IgD-negative memory B cell (primary cell): ENCODE measurements around the gene ICAM3. TPM values are rescaled to one million over a fixed set of nuclear protein-coding genes. Genes with fewer than 3 reads are reported as not detected.
A peak's percentile ranks its signal among the peaks of the same experiment; 100 is the strongest.

Source experiments
- H3K27ac Mint-ChIP-seq, 3 donors: one replicate each; pipeline ENCODE4 v1.8.0; 2020 to 2022; ENCODE audit warnings: mild to moderate bottlenecking in 3 of 3, mixed read lengths in 3 of 3, moderate library complexity in 1 of 3
- H3K27me3 Mint-ChIP-seq: one replicate; pipeline ENCODE4 v1.8.0; 2021; ENCODE audit warnings: mixed read lengths
- H3K36me3 Mint-ChIP-seq: one replicate; pipeline ENCODE4 v1.8.0; 2020; ENCODE audit warnings: mild to moderate bottlenecking, mixed read lengths
- H3K4me1 Mint-ChIP-seq, 3 donors: one replicate each; pipeline ENCODE4 v1.8.0; 2020 to 2022; ENCODE audit warnings: mixed read lengths in 3 of 3, mild to moderate bottlenecking in 1 of 3
- H3K4me3 Mint-ChIP-seq, 4 donors: one replicate each; pipeline ENCODE4 v1.8.0; 2020 to 2022; ENCODE audit warnings: mild to moderate bottlenecking in 4 of 4, mixed read lengths in 4 of 4, moderate library complexity in 3 of 4
- H3K9me3 Mint-ChIP-seq, 3 donors: one replicate each; pipeline ENCODE4 v1.8.0; 2020 to 2021; ENCODE audit warnings: mixed read lengths in 3 of 3, mild to moderate bottlenecking in 1 of 3
- polyA plus RNA-seq: library from polyadenylated mRNA; unstranded; fragments of 300-500 nt; fragmentation: Illumina TruSeq; gene quantifications from one replicate; pipeline ENCODE4 v1.2.3, GENCODE V29; 2021

The ICAM3 gene
- polyA plus RNA-seq, 1 donor from 2014 or later = 230 TPM

GRCh38 chr19:10317857-10318462 is 21.5 kb downstream of the ICAM3 start:
- Mint-ChIP-seq H3K27ac (no peak overlapping the region), H3K4me1 (peaks cover 4 to 13% (median 8%) of the 10 kb centered on the region in 3 donors), H3K9me3 (no peaks in the 10 kb centered on the region), H3K27me3 (no peaks in the 10 kb centered on the region), H3K36me3 (no peaks in the 10 kb centered on the region), H3K4me3 (peak overlapping the region in 1 of 4 donors; percentile 69)

GRCh38 chr19:10317045-10317856 is 22.2 kb downstream of the ICAM3 start:
- H3K4me1 Mint-ChIP-seq = peaks cover 4 to 13% (median 8%) of the 10 kb centered on the region in 3 donors
- H3K4me3 Mint-ChIP-seq = peak overlapping the region in 2 of 4 donors; percentile 43 to 52
- peak overlapping the region in 2 of 3 donors; percentile 27 to 53 for H3K27ac Mint-ChIP-seq
- H3K9me3 Mint-ChIP-seq = no peaks in the 10 kb centered on the region
- H3K27me3 Mint-ChIP-seq = no peaks in the 10 kb centered on the region
- no peaks in the 10 kb centered on the region for H3K36me3 Mint-ChIP-seq

GRCh38 chr19:10316229-10317044 is 23.0 kb downstream of the ICAM3 start:
- Mint-ChIP-seq H3K27me3 (no peaks in the 10 kb centered on the region), H3K9me3 (no peaks in the 10 kb centered on the region), H3K36me3 (no peaks in the 10 kb centered on the region), H3K27ac (peak overlapping the region; percentile 44 to 95 (median 94)), H3K4me1 (peaks cover 4 to 13% (median 8%) of the 10 kb centered on the region in 3 donors), H3K4me3 (peak overlapping the region; percentile 43 to 93 (median 70))

- Mint-ChIP-seq H3K27me3 (no peaks in the 10 kb centered on the region), H3K4me1 (peaks cover 4 to 13% (median 8%) of the 10 kb centered on the region in 3 donors), H3K36me3 (no peaks in the 10 kb centered on the region), H3K27ac (peak within 1 kb of the TSS; percentile 44 to 95 (median 94)), H3K4me3 (peak within 1 kb of the TSS; percentile 43 to 97 (median 90)), H3K9me3 (no peaks in the 10 kb centered on the region)
These were observed 23.8 kb downstream of the ICAM3 start, which contains the start of gene FDX2 for GRCh38 chr19:10315335-10316214. TSS of gene FDX2 (minus strand) at chr19:10316015. CDS start at chr19:10315996, 19 bp downstream.

- H3K4me1 Mint-ChIP-seq = peaks cover 0 to 2% (median under 1%) of the 10 kb centered on the region in 3 donors
- H3K27ac Mint-ChIP-seq = peak within 1 kb of the TSS in 1 of 3 donors; percentile 71
- H3K9me3 Mint-ChIP-seq = no peaks in the 10 kb centered on the region
- no peak within 1 kb of the TSS for H3K4me3 Mint-ChIP-seq
- H3K36me3 Mint-ChIP-seq = no peaks in the 10 kb centered on the region
- H3K27me3 Mint-ChIP-seq = no peaks in the 10 kb centered on the region
These were observed 30.0 kb downstream of the ICAM3 start, which contains the start of gene ZGLP1 for GRCh38 chr19:10309423-10309822. TSS of gene ZGLP1 (minus strand) at chr19:10309815.

GRCh38 chr19:10306327-10306726 is 33.1 kb downstream of the ICAM3 start:
- H3K36me3 Mint-ChIP-seq = no peaks in the 10 kb centered on the region
- no peaks in the 10 kb centered on the region for H3K9me3 Mint-ChIP-seq
- H3K27ac Mint-ChIP-seq = no peak overlapping the region
- H3K27me3 Mint-ChIP-seq = no peaks in the 10 kb centered on the region
- no peak overlapping the region for H3K4me3 Mint-ChIP-seq
- H3K4me1 Mint-ChIP-seq = peaks cover 0 to 1% (median 0%) of the 10 kb centered on the region in 3 donors

GRCh38 chr19:10305139-10305806 is 34.2 kb downstream of the ICAM3 start:
- Mint-ChIP-seq H3K4me1 (peaks cover 0 to 1% (median 0%) of the 10 kb centered on the region in 3 donors), H3K27me3 (no peaks in the 10 kb centered on the region), H3K27ac (no peak overlapping the region)

GRCh38 chr19:10299545-10300458 is 39.6 kb downstream of the ICAM3 start:
- Mint-ChIP-seq H3K9me3 (no peaks in the 10 kb centered on the region), H3K4me3 (no peak overlapping the region), H3K27ac (peak overlapping the region in 1 of 3 donors; percentile 71), H3K27me3 (peaks cover 8% of the 10 kb centered on the region), H3K4me1 (peaks cover 5 to 7% (median 6%) of the 10 kb centered on the region in 3 donors), H3K36me3 (no peaks in the 10 kb centered on the region)

More at GRCh38 chr19:10305139-10305806, 34.2 kb downstream of the ICAM3 start:
- Mint-ChIP-seq H3K9me3 (no peaks in the 10 kb centered on the region), H3K36me3 (no peaks in the 10 kb centered on the region), H3K4me3 (no peak overlapping the region)

- H3K9me3 Mint-ChIP-seq = peaks cover 0 to 7% (median 0%) of the 10 kb centered on the region in 3 donors
- peaks cover 38% of the 10 kb centered on the region for H3K27me3 Mint-ChIP-seq
These were observed 43.4 kb downstream of the ICAM3 start for GRCh38 chr19:10295847-10296591.

GRCh38 chr19:10295305-10295846 is 44.0 kb downstream of the ICAM3 start:
- Mint-ChIP-seq H3K27ac (peak overlapping the region; percentile 63 to 89 (median 82)), H3K36me3 (no peaks in the 10 kb centered on the region), H3K4me3 (peak overlapping the region; percentile 65 to 98 (median 84)), H3K9me3 (peaks cover 0 to 7% (median 0%) of the 10 kb centered on the region in 3 donors), H3K27me3 (peaks cover 43% of the 10 kb centered on the region), H3K4me1 (peaks cover 14 to 22% (median 19%) of the 10 kb centered on the region in 3 donors)

More at GRCh38 chr19:10295847-10296591, 43.4 kb downstream of the ICAM3 start:
- peak overlapping the region; percentile 65 to 98 (median 84) for H3K4me3 Mint-ChIP-seq
- peaks cover 10 to 19% (median 16%) of the 10 kb centered on the region in 3 donors for H3K4me1 Mint-ChIP-seq
- H3K27ac Mint-ChIP-seq = peak overlapping the region; percentile 63 to 89 (median 82)
- H3K36me3 Mint-ChIP-seq = no peaks in the 10 kb centered on the region

- Mint-ChIP-seq H3K4me1 (peaks cover 18 to 25% (median 19%) of the 10 kb centered on the region in 3 donors), H3K4me3 (peak overlapping the region; percentile 21 to 90 (median 83)), H3K27me3 (peaks cover 48% of the 10 kb centered on the region), H3K36me3 (no peaks in the 10 kb centered on the region), H3K9me3 (peaks cover 0 to 7% (median 0%) of the 10 kb centered on the region in 3 donors), H3K27ac (peak overlapping the region in 2 of 3 donors; percentile 59 to 82)
These were observed 45.1 kb downstream of the ICAM3 start for GRCh38 chr19:10294368-10294697.
